ENCODE results near the gene A2M. TPM values are rescaled to one million over a fixed set of nuclear protein-coding genes. Genes with fewer than 3 reads are reported as not detected.

A2M gene
- total and polyA plus RNA-seq, 4 donors: 1,731 to 2,622 (median 2,052) TPM

DNA sequence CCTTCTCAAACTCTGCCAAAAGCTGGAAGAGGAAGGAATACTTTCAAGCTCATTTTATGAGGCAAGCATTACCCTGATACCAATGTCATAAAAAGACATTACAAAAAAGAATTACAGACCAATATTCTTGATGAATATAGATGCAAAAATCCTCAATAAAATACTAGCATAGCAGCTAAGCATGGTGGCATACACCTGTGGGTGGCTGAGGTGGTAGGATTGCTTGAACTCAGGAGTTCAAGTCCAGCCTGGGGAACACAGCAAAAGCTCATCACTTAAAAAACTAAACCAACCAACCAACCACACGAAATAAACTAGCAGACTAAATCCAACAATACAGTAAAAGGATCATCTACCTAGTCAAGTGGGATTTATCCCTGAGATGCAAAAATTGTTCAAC lies 29.6 kb downstream of the A2M start:
- H3K36me3 ChIP-seq (ENCODE audit: control insufficient read depth in 4 of 4, insufficient read depth in 3 of 4, low read depth in 1 of 4, low read length in 3 of 4): peaks cover 8 to 82% (median 71%) of the 10 kb centered on the region in 4 donors
- 83% methylated on average over 1 of the region's 1 CpG for WGBS

DNA sequence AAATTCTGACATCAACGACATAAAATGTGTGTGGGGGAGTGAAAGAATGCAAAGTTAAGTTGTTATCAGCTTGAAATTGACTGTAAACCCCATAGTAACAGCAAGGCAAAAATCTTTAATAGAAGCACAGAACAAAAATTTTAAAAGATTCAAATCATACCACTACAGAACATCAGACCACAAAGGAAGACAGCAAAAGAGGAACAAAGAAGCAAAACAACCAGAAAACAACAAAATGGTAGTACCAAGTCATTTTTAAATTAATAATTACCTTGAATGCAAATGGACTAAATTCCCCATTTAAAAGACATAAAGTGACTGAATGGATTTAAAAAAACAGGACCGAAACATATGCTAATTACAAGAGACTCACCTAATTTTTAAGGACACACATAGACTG lies 31.3 kb downstream of the A2M start:
- peaks cover 0 to 6% (median 0%) of the 10 kb centered on the region in 4 donors for H3K9me3 ChIP-seq (ENCODE audit: control insufficient read depth in 4 of 4, low read length in 3 of 4)
- WGBS: 62% methylated on average over 2 of the region's 2 CpGs
- TF ChIP-seq JUND (IDR thresholded peaks at IDR 0.05): no peak
- TF ChIP-seq, protein P1, sequence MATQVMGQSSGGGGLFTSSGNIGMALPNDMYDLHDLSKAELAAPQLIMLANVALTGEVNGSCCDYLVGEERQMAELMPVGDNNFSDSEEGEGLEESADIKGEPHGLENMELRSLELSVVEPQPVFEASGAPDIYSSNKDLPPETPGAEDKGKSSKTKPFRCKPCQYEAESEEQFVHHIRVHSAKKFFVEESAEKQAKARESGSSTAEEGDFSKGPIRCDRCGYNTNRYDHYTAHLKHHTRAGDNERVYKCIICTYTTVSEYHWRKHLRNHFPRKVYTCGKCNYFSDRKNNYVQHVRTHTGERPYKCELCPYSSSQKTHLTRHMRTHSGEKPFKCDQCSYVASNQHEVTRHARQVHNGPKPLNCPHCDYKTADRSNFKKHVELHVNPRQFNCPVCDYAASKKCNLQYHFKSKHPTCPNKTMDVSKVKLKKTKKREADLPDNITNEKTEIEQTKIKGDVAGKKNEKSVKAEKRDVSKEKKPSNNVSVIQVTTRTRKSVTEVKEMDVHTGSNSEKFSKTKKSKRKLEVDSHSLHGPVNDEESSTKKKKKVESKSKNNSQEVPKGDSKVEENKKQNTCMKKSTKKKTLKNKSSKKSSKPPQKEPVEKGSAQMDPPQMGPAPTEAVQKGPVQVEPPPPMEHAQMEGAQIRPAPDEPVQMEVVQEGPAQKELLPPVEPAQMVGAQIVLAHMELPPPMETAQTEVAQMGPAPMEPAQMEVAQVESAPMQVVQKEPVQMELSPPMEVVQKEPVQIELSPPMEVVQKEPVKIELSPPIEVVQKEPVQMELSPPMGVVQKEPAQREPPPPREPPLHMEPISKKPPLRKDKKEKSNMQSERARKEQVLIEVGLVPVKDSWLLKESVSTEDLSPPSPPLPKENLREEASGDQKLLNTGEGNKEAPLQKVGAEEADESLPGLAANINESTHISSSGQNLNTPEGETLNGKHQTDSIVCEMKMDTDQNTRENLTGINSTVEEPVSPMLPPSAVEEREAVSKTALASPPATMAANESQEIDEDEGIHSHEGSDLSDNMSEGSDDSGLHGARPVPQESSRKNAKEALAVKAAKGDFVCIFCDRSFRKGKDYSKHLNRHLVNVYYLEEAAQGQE (IDR thresholded peaks at IDR 0.05): no peak
- TF ChIP-seq FOXA2 (IDR thresholded peaks at IDR 0.05): no peak
- TF ChIP-seq, protein P2, sequence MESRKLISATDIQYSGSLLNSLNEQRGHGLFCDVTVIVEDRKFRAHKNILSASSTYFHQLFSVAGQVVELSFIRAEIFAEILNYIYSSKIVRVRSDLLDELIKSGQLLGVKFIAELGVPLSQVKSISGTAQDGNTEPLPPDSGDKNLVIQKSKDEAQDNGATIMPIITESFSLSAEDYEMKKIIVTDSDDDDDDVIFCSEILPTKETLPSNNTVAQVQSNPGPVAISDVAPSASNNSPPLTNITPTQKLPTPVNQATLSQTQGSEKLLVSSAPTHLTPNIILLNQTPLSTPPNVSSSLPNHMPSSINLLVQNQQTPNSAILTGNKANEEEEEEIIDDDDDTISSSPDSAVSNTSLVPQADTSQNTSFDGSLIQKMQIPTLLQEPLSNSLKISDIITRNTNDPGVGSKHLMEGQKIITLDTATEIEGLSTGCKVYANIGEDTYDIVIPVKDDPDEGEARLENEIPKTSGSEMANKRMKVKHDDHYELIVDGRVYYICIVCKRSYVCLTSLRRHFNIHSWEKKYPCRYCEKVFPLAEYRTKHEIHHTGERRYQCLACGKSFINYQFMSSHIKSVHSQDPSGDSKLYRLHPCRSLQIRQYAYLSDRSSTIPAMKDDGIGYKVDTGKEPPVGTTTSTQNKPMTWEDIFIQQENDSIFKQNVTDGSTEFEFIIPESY (IDR thresholded peaks at IDR 0.05): no peak
- no peak for TF ChIP-seq RXRA (IDR thresholded peaks at IDR 0.05)
- TF ChIP-seq EGR1 (IDR thresholded peaks at IDR 0.05; ENCODE audit: low read depth in 2 of 2): no peak
- no peak for TF ChIP-seq HNF4G (IDR thresholded peaks at IDR 0.05)
- no peak for TF ChIP-seq SP1 (IDR thresholded peaks at IDR 0.05)
- TF ChIP-seq GABPA (IDR thresholded peaks at IDR 0.05 in 1 of 2, conservative IDR thresholded peaks at IDR 0.05 in 1 of 2): no peak
- TF ChIP-seq, protein P3, sequence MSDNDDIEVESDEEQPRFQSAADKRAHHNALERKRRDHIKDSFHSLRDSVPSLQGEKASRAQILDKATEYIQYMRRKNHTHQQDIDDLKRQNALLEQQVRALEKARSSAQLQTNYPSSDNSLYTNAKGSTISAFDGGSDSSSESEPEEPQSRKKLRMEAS (IDR thresholded peaks at IDR 0.05): no peak
- no peak for TF ChIP-seq RAD21 (IDR thresholded peaks at IDR 0.05)
- no peak for TF ChIP-seq FOXA1 (IDR thresholded peaks at IDR 0.05)
- TF ChIP-seq NR2F2 (IDR thresholded peaks at IDR 0.05): no peak
- peaks cover 0 to 5% (median 1%) of the 10 kb centered on the region in 4 donors for H3K4me1 ChIP-seq (ENCODE audit: control insufficient read depth in 4 of 4, insufficient read depth in 4 of 4, low read length in 3 of 4)
- peaks cover 7 to 77% (median 70%) of the 10 kb centered on the region in 4 donors for H3K36me3 ChIP-seq (ENCODE audit: control insufficient read depth in 4 of 4, insufficient read depth in 3 of 4, low read depth in 1 of 4, low read length in 3 of 4)
- no peak overlapping the region for H3K9ac ChIP-seq (ENCODE audit: low read depth in 1 of 2, low read length in 2 of 2)
- no peak overlapping the region for H3K27ac ChIP-seq (ENCODE audit: low read depth in 1 of 2, low read length in 2 of 2)
- H3K4me3 ChIP-seq (ENCODE audit: low read depth in 1 of 3, low read length in 3 of 3): no peak overlapping the region
- no peaks in the 10 kb centered on the region for H3K27me3 ChIP-seq (ENCODE audit: control insufficient read depth in 4 of 4, insufficient read depth in 4 of 4, low read length in 3 of 4)
- no peak for DNase-seq (ENCODE audit: low spot score)

More for the DNA sequence above, 29.6 kb downstream of the A2M start:
- Histone ChIP-seq H3K9ac (ENCODE audit: low read depth in 1 of 2, low read length in 2 of 2) (no peak overlapping the region), H3K9me3 (ENCODE audit: control insufficient read depth in 4 of 4, low read length in 3 of 4) (peaks cover 0 to 6% (median 0%) of the 10 kb centered on the region in 4 donors), H3K4me3 (ENCODE audit: low read depth in 1 of 3, low read length in 3 of 3) (no peak overlapping the region), H3K27me3 (ENCODE audit: control insufficient read depth in 4 of 4, insufficient read depth in 4 of 4, low read length in 3 of 4) (no peaks in the 10 kb centered on the region), H3K27ac (ENCODE audit: low read depth in 1 of 2, low read length in 2 of 2) (no peak overlapping the region), H3K4me1 (ENCODE audit: control insufficient read depth in 4 of 4, insufficient read depth in 4 of 4, low read length in 3 of 4) (peaks cover 0 to 5% (median 0%) of the 10 kb centered on the region in 4 donors)
- DNase-seq (ENCODE audit: low spot score): no peak
- no peak for TF ChIP-seq RAD21 (IDR thresholded peaks at IDR 0.05)
- TF ChIP-seq TAF1 (conservative IDR thresholded peaks at IDR 0.05): no peak
- TF ChIP-seq, protein P4, sequence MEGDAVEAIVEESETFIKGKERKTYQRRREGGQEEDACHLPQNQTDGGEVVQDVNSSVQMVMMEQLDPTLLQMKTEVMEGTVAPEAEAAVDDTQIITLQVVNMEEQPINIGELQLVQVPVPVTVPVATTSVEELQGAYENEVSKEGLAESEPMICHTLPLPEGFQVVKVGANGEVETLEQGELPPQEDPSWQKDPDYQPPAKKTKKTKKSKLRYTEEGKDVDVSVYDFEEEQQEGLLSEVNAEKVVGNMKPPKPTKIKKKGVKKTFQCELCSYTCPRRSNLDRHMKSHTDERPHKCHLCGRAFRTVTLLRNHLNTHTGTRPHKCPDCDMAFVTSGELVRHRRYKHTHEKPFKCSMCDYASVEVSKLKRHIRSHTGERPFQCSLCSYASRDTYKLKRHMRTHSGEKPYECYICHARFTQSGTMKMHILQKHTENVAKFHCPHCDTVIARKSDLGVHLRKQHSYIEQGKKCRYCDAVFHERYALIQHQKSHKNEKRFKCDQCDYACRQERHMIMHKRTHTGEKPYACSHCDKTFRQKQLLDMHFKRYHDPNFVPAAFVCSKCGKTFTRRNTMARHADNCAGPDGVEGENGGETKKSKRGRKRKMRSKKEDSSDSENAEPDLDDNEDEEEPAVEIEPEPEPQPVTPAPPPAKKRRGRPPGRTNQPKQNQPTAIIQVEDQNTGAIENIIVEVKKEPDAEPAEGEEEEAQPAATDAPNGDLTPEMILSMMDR (IDR thresholded peaks at IDR 0.05; ENCODE audit: low read depth, low read length, missing input control): no peak
- no peak for TF ChIP-seq FOXA2 (IDR thresholded peaks at IDR 0.05)
- no peak for TF ChIP-seq YY1 (IDR thresholded peaks at IDR 0.05)
- TF ChIP-seq HNF4G (IDR thresholded peaks at IDR 0.05): no peak

Data from liver (tissue), 9 donors.